ENCODE measurements around the gene STX5.
"Not testable (repeated sequence)": the region's sequence is repeated elsewhere in the genome, so short reads cannot be mapped to it uniquely, and the experiment has no call there.

The STX5 gene

DNA sequence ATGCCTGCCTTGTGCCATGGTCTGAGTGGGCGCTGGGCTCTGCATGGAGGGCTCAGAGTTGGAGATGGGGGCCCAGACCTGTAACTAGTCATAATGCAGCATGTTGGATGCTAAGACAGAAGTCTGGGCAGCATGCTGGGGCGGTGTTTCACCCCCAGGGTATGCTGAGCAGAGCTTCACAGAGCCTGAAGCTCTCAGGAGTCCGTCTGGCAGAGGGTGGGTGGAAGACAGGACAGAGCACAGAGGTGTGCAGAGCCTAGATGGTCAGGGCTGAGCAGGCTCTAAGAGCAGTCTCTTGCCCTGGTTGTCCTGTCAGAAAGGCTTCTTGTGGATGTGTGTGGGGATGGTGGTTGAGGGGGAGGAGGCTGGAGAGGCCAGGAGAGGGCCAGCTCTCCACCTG, 53.4 kb downstream of the STX5 start:
- no peak for DNase-seq

DNA sequence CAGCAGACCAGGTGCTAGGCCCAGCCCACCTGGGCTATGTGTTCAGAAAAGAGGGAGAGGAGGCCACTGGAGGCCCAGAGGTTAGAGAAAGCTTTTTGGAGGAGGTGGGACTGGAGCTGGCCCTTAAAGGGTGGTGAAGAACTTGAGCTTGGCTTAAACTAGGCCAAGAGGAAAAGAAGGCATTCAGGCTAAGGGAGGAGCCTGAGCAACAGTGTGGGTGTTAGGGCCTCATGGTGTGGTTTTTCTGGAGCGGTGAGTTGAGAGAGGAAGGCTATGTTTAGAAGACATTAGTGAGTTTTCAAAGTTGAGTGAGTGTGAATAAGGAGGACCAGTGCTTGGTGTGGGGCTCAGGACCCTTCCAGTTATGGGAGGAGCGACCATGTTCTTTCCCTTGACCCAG, 54.5 kb downstream of the STX5 start:
- no peak for DNase-seq

DNA sequence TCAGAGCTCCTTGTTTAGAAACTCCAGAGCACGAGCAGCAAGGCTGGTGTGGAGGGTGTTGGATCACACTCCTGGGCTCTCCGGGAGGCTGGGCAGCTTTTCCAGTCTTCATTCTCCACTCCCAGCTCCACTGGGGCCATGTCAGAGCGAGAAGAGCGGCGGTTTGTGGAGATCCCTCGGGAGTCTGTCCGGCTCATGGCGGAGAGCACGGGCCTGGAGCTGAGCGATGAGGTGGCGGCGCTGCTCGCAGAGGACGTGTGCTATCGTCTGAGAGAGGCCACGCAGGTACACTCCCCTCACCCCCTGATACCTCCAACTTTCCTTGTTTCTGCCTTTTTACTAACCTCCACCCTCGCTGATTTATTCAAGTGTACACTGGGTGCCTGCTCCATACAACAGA, 56.2 kb downstream of the STX5 start:
- DNase-seq = no peak

DNA sequence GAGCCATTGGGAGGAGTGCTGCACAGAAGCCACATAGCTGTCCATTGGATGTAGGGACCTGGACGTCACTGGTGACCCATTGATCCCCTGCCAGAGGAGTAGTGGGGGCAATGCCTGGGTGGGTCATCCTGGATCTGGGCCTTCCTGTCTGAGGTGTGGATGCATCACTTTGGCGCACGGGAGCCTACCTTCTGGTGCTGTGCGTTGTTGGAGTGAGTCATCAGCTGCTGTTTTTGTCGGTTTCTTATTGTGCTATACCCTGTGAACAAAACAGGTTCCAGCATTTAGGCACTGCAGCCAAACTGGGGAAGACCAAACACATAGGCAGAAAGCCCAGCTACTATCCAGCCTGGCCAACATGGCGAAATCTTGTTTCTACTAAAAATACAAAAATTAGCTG, 57.4 kb downstream of the STX5 start:
- DNase-seq = no peak

DNA sequence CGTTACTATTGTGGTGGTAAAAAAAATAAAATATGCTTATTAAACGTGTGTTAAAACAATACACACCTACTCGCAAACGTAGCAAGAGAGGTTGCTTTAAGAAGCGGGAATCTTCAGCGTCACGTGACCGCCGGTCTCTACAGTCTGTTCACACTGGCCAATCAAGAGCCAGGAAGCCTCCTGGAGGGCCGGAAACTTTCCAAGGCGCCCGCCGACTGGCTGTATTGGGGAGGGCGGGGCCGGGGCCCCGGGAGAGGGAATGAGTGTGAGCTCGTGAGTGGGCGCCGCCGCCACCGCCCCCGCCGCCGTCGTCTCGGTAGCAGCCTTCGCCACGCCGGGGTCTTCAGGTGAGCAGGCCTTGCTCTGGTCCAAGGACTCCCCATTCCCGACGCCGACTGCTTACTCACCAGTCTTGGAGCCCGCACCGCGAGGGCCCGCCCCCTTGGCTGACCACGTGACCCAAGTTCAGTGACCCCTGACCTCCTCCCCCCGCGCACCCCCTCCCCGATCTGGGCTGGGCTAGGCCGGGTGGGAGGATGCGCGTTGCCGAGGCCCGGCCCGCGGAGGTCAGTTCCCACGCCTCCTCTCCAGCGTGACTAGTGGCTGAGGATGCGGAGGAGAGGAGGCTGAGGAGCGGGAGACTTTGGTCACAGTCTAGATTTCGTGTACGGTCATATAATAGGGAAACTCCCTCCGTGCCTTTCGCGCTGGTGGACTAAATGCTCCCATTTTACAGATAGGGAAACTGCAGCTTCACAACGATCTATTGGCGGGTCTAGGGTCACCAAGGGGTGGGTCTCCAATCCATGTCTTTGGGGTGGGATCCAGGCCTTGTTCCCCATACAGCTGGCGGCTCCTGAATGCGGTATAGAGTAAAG, 60.5 kb downstream of the STX5 start, which contains the start of gene TAF6L:
Gene TAF6L, plus strand, starts transcription at position 253 of the 878 bp plus-strand sequence. CDS start 4,388 bp downstream, outside the sequence.
- DNase-seq = peak; percentile 93

DNA sequence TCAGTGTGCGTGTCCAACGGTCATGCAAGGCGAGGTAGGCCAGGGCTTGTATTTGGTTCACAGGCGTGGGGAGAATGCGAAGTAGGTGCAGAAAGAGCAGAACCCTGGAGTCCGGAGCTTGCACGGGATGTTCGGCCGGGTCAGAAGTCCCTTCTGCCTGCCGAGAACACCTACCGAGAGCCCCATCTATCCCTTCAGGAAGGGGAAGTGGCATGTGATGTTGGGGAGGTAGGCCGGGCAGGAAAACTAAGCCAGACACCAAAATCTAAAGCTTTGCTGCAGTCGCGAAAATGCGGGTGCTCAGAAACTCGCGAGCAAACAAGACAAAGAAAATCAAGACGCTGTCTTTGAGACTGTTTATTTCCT, 61.1 kb downstream of the STX5 start:
- no peak for DNase-seq

DNA sequence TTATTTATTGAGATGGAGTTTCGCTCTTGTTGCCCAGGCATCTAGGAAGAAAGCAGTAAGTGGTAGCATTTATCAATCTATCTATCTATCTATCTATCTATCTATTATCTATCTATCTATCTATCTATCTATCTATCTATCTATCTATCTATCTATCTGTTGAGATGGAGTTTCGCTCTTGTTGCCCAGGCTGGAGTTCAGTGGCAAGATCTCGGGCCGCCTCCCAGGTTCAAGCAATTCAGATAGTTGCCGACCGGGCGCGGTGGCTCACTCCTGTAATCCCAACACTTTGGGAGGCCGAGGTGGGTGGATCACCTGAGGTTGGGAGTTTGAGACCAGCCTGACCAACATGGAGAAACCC, 71.0 kb downstream of the STX5 start:
- not testable (repeated sequence) for DNase-seq

DNA sequence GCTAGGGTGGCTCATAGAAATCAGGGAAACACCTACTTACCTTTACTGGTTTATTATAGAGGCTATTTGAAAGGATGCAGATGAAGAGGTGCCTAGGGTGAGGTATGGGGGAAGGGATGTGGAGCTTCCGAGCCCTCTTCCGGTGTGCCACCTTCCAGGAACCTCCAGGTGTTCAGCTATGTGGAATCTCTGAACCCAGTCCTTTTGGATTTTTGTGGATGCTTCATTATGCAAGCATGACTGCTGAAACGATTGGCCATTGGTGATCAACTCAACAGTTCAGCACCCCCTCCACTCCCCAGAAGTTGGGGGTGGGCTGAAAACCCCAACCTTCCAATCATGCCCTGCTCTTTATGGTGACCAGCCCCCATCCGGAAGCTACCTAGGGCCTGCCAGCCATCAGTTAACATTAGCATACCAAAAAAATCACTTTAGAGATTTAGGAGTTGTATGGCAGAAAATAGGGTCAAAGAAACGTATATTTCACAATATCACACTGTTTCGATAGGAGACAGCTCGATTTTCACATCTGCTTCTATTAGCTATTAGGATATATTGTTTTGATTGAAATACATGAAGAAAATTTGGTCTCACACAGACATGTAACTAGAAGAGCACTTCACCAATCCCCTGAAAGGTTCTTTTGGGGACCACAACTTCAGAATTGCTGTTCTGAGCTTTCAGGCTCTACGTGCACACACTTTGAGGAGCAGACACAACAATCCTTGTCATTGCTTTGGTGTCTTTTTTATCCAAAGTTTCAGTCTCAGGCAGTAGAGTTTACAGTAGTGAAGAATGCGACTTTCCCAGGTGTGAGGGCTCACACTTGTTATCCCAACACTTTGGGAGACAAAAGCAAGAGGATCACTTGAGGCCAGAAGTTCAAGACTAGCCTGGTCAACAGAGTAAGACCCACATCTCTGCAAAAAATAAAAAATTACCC, 73.7 kb downstream of the STX5 start:
- DNase-seq = no peak

All from CD4-positive, alpha-beta T cell treated with Interleukin-21 for 1 hour (primary cell).